Stimulated activated CD8-positive, alpha-beta memory T cell treated with anti-CD3 and anti-CD28 coated beads, Interleukin-4, amount 100 ng/mL, for 24 hours (primary cell): ENCODE data around the gene SENP3.
A peak's percentile ranks its signal among the peaks of the same experiment; 100 is the strongest.

Source experiments
- DNase-seq: peaks from one replicate; pipeline ENCODE4 v3.0.0-alpha.2; 2020; ENCODE audit warnings: low read depth

Gene SENP3

DNA sequence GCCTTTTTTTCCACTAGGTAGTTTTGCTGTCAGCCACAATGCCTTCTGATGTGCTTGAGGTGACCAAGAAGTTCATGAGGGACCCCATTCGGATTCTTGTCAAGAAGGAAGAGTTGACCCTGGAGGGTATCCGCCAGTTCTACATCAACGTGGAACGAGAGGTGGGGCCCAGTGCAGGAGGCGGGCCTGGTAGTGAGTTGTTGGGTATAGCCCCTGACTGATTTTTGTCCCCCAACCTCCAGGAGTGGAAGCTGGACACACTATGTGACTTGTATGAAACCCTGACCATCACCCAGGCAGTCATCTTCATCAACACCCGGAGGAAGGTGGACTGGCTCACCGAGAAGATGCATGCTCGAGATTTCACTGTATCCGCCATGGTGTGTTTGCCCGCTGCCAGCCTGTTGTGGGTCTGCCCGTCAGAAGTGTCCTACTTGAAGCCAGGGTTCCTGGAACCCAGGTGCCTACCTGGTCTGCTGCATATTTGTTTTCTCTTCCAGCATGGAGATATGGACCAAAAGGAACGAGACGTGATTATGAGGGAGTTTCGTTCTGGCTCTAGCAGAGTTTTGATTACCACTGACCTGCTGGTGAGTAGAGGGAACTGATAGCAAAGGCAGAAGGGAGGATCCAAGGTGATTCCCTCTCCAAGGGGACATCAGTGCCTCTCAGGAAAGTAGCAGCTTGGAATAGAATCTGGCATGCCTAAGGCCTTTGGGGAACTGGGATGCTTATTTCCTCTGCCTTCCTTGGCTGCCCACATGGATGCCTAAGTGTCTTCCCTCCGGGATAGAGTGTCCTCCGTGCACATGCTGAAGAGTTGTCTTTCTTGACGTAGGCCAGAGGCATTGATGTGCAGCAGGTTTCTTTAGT is 15.8 kb downstream of the SENP3 start:
- DNase-seq: no peak

DNA sequence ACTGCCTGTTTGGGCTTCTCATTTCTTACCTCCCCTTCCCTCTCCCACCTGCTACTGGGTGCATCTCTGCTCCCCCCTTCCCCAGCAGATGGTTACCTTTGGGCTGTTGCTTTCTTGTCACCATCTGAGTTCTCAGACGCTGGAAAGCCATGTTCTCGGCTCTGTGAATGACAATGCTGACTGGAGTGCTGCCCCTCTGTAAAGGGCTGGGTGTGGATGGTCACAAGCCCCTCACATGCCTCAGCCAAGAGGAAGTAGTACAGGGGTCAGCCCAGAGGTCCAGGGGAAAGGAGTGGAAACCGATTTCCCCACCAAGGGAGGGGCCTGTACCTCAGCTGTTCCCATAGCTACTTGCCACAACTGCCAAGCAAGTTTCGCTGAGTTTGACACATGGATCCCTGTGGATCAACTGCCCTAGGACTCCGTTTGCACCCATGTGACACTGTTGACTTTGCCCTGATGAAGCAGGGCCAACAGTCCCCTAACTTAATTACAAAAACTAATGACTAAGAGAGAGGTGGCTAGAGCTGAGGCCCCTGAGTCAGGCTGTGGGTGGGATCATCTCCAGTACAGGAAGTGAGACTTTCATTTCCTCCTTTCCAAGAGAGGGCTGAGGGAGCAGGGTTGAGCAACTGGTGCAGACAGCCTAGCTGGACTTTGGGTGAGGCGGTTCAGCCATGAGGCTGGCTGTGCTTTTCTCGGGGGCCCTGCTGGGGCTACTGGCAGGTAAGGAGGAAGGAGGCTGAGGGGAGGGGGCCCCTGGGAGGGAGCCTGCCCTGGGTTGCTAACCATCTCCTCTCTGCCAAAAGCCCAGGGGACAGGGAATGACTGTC is 17.5 kb downstream of the SENP3 start, which contains the start of gene CD68:
Gene CD68 (plus strand): TSS at position 638 of the 833 bp plus-strand sequence. CDS start 40 bp downstream, at position 678.
- DNase-seq: peak; percentile 60

DNA sequence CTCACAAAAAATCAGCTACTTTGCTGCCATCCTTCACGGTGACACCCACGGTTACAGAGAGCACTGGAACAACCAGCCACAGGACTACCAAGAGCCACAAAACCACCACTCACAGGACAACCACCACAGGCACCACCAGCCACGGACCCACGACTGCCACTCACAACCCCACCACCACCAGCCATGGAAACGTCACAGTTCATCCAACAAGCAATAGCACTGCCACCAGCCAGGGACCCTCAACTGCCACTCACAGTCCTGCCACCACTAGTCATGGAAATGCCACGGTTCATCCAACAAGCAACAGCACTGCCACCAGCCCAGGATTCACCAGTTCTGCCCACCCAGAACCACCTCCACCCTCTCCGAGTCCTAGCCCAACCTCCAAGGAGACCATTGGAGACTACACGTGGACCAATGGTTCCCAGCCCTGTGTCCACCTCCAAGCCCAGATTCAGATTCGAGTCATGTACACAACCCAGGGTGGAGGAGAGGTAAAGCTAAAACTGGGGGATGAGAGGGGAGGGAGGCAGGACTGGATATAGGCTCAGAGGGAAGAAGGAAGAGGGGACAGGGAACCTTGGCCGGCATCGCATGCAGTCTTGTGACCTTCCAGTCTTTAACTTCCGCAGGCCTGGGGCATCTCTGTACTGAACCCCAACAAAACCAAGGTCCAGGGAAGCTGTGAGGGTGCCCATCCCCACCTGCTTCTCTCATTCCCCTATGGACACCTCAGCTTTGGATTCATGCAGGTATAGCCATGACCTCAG is 18.3 kb downstream of the SENP3 start:
- no peak for DNase-seq

DNA sequence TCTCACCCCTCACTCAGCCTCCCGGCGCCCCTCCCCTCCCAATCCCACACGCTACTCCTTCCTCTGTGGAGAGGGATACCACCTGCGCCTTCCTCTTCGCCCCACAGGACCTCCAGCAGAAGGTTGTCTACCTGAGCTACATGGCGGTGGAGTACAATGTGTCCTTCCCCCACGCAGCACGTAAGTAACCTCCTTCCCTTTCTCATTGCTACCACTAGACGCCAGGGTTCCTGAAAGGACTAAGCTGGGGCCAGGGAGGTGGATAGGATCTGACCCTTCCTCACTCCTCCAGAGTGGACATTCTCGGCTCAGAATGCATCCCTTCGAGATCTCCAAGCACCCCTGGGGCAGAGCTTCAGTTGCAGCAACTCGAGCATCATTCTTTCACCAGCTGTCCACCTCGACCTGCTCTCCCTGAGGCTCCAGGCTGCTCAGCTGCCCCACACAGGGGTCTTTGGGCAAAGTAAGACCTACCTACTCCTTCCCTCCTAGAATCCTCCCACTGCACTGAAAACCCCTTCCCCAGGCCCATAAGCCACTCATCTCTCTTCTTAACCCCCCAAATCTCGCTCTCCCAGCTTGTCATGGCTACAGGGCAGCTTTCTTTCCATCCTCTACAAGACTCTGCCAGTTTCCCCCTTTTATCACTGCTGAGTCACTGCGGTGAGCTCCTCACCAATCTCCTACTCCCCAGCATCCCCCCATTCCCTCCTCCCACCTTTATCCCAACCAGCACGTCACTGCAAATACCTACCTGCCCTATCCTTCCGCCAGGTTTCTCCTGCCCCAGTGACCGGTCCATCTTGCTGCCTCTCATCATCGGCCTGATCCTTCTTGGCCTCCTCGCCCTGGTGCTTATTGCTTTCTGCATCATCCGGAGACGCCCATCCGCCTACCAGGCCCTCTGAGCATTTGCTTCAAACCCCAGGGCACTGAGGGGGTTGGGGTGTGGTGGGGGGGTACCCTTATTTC is 19.2 kb downstream of the SENP3 start:
- DNase-seq: no peak

DNA sequence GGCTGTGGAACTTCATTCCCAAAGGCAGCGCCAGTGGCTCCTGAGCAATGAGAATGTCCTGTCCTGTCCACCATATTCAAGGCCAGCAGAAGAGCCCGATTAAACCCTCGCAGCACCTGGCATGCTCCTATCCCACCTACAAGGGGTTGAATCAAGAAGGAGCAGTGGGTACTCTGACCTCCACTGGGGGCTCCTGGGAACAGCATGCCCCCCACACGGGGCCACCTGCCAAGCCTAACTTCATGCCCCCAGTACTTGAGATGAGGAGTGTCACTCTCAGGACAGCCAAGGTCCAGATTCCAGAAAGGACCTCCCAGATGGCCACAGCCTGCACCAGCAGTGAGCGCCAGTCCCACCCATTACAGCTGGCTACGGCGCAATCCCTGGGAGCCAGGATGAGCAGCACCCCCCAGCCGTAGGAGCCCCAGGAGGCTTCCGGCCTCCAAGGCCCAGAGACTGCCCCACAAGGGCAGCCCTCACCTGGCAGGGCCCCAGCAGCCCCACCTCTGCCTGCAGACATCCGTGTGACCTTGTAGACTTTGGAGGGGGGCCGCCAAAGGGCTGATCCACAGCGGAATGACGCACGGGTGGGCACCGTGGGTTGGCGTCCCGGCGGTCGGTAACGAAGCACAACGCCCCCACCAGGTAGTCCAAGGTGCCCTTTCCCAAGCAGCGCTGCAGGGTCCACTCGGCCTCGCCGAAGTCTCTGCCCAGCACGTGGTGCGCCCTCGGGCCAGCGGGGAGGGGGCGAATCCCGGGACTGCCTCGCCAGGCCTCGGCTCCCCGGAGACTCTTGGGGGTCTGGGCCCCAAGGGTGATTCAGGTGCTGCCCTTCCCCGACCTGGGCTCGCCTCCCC is 20.9 kb downstream of the SENP3 start:
- no peak for DNase-seq

DNA sequence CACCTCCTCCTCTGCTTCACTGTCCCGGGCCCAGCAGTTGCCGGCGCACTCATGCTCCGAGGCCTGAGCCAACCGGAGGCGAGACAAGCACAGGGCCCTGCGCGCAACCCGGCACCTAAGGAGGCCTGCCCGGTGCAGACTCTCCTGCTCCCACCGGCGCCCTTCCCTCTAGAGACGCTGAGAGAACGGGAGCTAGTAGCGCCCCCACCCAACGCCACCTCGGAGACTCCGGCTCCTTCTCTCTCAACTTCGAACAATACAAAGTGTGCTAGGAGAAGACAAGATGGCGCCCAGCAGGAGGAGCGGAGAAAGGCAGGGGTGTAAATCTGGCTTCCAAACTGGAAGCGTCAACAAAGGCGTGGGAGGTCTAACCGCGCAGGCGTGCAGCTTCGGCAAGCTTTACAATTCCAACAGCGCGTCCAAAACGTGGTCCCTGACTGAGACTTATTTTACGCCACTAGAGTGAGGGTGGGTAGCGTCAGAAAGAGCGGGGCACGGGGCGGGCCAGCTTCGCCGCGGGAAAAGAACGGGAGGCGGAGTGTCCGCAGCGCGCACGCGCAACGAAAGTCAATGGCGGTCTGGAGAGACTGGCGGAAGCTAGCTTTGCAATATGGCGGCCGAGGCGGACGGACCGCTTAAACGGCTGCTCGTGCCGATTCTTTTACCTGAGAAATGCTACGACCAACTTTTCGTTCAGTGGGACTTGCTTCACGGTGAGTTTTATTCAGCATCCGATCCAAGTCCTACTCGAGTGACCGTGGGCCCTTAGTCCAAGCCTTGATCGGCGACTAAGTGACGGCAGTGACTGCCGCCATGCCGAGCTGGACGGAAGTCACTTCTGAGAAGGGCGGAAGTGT is 21.8 kb downstream of the SENP3 start, which contains the start of gene MPDU1:
Gene MPDU1 (plus strand): TSS at position 600 of the 857 bp plus-strand sequence. CDS start 11 bp downstream, at position 611.
- peak; percentile 93 for DNase-seq

DNA sequence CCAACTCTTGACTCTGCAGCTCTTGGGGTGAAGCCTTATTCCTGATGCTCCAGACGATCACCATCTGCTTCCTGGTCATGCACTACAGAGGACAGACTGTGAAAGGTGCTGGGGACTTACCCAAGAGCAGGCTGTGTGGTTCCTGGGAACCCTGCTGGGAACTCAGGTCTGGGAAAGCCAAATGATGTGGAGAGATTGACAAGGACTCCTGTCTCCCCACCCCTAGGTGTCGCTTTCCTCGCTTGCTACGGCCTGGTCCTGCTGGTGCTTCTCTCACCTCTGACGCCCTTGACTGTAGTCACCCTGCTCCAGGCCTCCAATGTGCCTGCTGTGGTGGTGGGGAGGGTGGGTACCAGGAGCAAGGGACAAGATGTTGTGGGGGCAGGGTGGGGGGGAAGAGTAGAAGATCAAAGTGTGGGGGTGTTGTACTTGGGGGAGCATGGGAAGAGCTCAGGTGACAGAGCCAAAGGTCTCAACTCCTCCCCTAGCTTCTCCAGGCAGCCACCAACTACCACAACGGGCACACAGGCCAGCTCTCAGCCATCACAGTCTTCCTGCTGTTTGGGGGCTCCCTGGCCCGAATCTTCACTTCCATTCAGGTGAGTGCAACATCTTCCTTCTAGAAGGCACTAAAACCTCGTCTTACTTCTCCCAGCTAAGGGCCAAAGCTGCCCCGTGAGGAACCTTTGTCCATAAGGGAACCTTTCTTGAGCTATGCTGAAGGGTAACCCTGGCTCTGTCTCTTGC is 25.1 kb downstream of the SENP3 start:
- DNase-seq: no peak

DNA sequence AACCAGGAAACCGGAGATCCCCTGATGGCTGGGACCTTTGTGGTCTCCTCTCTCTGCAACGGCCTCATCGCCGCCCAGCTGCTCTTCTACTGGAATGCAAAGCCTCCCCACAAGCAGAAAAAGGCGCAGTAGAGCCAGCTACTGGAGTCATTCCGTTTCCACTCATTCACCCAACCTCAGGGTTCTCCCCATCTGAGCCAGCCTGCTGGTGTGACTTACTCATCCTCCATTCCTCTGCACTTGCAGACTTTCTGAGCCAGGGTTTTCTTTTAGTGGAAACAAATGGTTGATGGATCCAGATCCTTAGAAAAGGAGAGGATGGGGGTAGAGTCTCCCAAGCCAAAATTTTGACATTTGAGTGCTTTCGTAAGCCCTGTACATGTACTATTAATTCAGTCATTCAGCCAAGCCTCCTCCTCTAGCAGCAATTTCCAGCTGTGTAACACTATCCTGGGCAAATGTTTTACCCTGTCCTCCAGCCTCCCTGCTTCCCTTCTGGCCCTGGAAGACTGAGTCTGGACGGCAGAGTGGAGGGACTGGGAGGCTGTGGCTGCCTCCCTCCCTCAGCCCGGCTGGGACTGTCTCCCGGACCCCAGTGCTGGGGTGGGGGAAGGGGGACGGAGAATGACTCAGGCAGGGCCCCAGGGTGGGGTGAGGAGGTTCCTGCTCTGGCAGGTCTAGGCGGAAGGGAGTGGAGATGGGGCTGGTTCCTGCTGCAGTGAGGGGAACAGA is 25.9 kb downstream of the SENP3 start:
- no peak for DNase-seq

DNA sequence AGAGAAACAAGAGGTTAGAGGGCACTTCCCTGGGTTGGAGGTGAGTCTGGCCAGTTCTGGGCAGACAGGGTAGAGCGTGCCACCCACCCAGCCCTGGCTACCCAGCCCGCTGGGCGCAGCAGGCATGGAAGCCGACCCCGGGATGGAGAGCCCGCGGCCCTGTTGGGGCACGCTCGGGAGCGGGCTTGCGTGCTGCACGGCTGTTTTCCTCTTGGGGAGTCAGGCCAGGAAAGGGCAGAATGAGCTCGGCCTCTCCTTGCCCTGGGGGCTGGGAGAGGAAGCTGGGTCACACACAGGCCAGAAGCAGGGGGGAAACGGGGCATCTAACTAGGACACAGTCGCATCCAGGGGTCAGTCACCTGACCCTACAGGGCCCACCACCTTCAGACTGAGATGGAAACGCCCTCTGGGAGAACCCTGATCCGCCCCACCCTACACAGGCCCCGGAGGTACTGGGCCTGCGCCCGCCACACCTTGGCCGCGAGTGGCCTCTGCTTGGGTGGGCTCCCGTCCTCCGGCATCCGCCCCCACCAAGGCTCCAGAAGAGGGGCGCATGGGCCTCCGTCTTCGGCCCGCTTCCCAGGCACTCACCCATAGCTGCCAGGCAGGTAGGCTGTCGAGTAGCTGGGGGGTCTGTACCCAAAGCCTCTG is 27.0 kb downstream of the SENP3 start:
- no peak for DNase-seq

DNA sequence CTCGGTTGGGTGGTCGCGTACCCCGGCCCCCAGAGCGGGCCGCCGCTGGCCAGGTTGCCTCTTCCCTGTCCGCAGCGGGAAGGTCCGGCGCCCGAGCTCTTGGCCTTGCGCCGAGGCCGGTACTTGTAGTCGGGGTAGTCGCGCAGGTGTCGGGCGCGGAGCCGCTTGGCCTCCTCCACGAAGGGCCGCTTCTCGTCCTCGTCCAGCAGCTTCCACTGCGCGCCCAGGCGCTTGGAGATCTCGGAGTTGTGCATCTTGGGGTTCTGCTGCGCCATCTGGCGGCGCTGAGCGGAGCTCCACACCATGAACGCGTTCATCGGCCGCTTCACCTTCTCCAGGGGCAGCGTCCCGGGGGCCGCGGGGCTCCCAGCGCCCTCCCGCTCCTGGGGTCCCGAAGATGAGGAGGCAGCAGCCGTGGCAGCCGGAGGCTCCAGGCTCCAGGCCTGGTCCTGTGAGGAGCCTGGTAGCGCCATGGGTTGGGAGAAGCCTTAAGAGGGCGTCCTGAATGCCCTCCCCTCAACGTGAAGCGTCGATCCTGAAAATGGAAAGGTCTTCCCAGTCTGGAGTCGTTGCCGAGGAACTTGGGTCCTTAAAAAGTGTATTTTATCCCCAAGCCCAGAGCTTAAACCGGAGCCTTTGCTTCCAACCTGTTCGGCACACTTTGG is 27.6 kb downstream of the SENP3 start:
- peak; percentile 49 for DNase-seq

DNA sequence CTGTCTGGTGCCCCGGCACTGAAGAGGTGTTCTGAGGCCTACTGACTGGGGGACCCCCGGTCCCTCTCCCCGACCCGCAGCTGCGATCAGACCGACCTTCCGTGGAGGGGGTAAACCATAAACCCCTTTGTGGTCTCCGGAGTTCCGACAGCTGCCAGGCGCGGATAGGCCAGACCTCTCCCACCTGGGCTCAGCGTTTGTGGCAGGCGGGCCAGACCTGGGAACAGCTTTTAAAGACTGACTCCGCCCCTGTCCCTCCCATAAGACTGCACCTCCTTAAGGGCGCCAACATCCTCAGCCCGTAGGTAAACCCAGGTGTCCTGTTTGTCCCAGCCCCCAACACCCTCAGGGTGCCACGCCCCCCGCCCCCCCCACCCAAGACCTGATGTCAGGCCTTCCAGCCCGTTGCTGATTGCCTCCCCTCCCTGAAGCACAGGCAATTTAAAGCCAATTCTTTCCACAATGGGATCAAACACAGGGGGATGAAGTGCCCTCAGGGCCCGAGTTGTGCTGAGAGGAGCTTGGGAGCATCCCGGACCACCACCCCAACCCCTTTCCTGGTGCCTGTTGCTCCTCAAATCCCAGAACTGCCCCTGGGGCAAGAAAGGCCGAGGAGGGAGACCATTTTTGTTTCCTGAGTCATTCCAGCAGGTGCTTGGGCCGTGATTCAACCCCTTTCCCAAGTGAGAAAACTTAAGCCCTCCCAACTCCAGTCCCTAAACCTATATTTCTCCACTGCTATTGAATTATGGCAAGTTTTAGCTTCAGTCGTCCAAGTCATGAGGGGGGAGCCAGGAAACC is 28.4 kb downstream of the SENP3 start, which contains the start of gene SOX15:
Gene SOX15 (minus strand): TSS at position 204 of the 801 bp plus-strand sequence. CDS start 418 bp downstream, outside the sequence.
- DNase-seq: no peak

DNA sequence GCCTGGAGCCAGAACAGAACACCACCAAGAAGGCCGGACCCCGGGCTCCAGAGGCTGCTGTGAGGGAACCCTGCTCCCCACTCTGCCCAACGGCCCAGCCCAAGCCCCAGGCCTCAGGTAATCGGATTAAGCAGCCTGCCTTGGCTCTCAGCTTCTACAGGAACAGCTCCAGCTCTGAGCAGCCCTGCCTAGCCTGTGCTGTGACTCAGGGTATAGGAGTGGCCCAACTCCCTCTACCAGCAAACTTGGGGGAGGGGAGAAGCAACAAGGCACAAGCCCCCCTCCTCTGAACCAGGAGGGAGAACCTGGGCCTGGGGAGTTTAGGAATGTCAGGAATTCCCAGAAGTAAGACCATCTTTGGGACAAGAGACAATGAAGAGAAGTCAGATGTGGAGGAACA is 29.0 kb downstream of the SENP3 start:
- DNase-seq: no peak

DNA sequence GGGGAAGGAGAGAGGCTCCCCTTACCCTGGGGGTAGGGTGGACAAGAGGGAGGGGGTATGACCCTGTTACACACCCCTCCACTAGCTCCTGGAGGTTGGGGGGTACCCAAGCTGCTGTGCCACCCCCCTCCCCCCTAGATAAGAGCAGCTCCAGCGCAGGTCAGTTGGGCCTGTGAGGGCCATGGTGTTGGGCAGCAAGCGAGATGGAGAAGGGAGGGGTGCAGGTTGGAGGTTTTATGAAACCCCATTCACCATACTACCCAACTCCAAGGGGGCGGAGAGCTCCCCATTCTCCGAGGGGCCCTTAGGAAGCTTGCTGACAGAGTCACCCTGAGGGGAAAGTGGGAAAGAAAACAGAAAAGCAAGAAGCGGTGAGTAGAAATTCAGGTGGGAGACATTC is 29.9 kb downstream of the SENP3 start:
- no peak for DNase-seq

DNA sequence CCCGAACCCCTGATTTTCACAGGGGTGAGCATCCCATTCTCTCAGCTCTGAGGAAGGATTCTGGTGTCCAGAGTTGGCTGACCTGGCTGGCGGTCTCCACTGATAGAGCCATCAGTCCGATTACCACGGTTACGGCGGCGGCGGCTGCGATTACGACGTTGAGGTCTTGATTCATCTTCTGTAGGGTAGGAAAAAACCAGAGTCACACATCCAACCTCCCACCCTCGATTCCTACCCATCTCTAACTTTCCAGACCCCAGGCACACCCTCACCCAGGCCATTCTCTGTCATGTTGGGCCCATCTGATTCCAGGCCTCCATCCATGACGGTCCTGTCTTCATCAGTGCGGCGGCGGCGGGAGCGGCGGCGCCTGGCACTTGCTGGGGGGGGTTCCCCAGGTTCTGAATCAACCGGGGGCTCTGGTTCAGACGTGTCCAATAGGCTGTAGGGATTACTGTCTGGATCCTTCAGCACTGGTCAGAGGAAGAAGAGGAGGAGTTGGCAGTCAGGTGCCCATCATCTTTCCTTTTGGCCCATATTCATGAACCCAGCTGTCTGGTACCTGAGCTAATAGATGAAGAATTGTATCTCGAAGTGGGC is 30.8 kb downstream of the SENP3 start:
- DNase-seq: no peak

DNA sequence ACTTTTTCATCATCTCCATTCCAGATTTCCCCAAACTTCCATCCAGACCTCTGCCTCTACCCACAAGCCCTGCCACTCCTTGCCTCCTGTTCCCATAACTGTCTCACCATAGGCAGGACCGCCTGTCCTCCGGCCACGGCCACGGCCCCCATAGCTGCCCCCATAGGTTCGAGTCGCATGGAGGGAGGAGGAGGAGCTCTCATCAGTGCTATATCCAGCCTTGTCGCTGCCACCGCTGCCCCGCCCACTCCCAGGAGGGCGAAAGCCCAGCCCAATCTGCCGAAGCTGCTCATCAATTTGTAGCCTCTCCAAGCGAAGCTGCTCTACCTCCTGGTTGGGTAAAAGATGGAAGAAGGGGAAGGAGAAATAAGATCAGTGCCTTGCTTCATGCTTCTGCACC is 31.6 kb downstream of the SENP3 start:
- DNase-seq: no peak
